Natural killer cell (primary cell): Measurements from ENCODE around the gene OBSCN. TPM values are rescaled to one million over a fixed set of nuclear protein-coding genes. Genes with fewer than 3 reads are reported as not detected.

Experiments used
- ATAC-seq, 3 donors: fragments of 150-1000 bp in 2 of 3; fragments of 200-7000 bp in 1 of 3; cut with Tn5 transposase; 1 replicate in 1 of 3; 2 replicates in 2 of 3; pipeline ENCODE4 v1.10.0; 2021; ENCODE audit warnings: mild to moderate bottlenecking in 2 of 3, moderate library complexity in 2 of 3
- DNase-seq, 2 donors: peaks; one replicate each; pipeline versions ENCODE4 v3.0.0 to v3.0.0-alpha.2; 2013 to 2021; ENCODE audit warnings: mixed read lengths in 1 of 2
- H3K27ac ChIP-seq: one replicate; pipeline ENCODE4 v1.5.1; 2013; ENCODE audit warnings: mild to moderate bottlenecking, low read length
- H3K27me3 ChIP-seq: one replicate; pipeline ENCODE4 v1.6.1; 2013; ENCODE audit warnings: low read length; ENCODE audit not compliant: control insufficient read depth, insufficient read depth
- H3K36me3 ChIP-seq: one replicate; pipeline ENCODE4 v1.6.1; 2013; ENCODE audit warnings: low read length; ENCODE audit not compliant: control insufficient read depth, insufficient read depth
- H3K4me1 ChIP-seq: one replicate; pipeline ENCODE4 v1.6.1; 2013; ENCODE audit warnings: low read length; ENCODE audit not compliant: control insufficient read depth, insufficient read depth
- H3K4me3 ChIP-seq: one replicate; pipeline ENCODE4 v1.5.1; 2013; ENCODE audit warnings: low read length
- H3K9me3 ChIP-seq: one replicate; pipeline ENCODE4 v1.6.1; 2013; ENCODE audit warnings: low read length; ENCODE audit not compliant: control insufficient read depth, insufficient read depth
- H3K27ac Mint-ChIP-seq, 2 donors: one replicate each; pipeline ENCODE4 v1.8.0; 2022; ENCODE audit warnings: mild to moderate bottlenecking in 2 of 2, mixed read lengths in 2 of 2, moderate library complexity in 1 of 2
- H3K27me3 Mint-ChIP-seq, 2 donors: one replicate each; pipeline ENCODE4 v1.8.0; 2022; ENCODE audit warnings: low read depth in 2 of 2, mixed read lengths in 2 of 2
- H3K36me3 Mint-ChIP-seq: one replicate; pipeline ENCODE4 v1.8.0; 2022; ENCODE audit warnings: mixed read lengths
- H3K4me1 Mint-ChIP-seq, 2 donors: one replicate each; pipeline ENCODE4 v1.8.0; 2022; ENCODE audit warnings: mixed read lengths in 2 of 2
- H3K4me3 Mint-ChIP-seq: one replicate; pipeline ENCODE4 v1.8.0; 2022; ENCODE audit warnings: mild to moderate bottlenecking, moderate library complexity, mixed read lengths
- H3K9me3 Mint-ChIP-seq, 2 donors: one replicate each; pipeline ENCODE4 v1.8.0; 2022; ENCODE audit warnings: mixed read lengths in 2 of 2
- CTCF ChIP-seq: fragments of 200-600 bp; IDR thresholded peaks from one replicate; pipeline ENCODE4 v1.8.0; 2022; ENCODE audit warnings: antibody characterized with exemption
- WGBS: methylation state at CpG from one replicate; pipeline ENCODE4 v1.1.7; 2013; ENCODE audit warnings: missing lambda C conversion rate; ENCODE audit not compliant: insufficient coverage; 5-methylcytosine and 5-hydroxymethylcytosine counted together
- intact Hi-C: fragments of 100-400 bp; cut with micrococcal nuclease; formaldehyde crosslinking; loops from one replicate; pipeline ENCODE4 v1.14.2; 2022
- total RNA-seq, 4 donors: library from RNA; stranded (reverse); fragments of 120-200 nt in 1 of 4; gene quantifications; one replicate each; pipeline versions ENCODE4 v1.2.3 to v1.2.4, GENCODE V29; 2013 to 2022

Gene OBSCN
- total RNA-seq, 3 donors from 2014 or later (not counting 1 experiment from before 2014, with no cell fraction given) = 9.6 to 30.0 (median 14.3) TPM

DNA sequence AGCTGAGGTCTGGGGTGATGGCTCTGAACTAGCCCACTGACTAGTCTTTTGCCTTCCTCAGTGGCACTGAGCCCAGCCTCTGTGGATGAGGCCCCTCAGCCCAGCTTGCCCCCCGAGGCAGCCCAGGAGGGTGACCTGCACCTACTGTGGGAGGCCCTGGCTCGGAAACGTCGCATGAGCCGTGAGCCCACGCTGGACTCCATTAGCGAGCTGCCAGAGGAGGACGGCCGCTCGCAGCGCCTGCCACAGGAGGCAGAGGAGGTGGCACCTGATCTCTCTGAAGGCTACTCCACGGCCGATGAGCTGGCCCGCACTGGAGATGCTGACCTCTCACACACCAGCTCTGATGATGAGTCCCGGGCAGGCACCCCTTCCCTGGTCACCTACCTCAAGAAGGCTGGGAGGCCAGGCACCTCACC lies 111.0 kb downstream of the OBSCN start:
- no peaks in the 10 kb centered on the region for H3K4me1 ChIP-seq
- H3K27me3 Mint-ChIP-seq = no peaks in the 10 kb centered on the region
- H3K9me3 ChIP-seq = no peaks in the 10 kb centered on the region
- no peak overlapping the region for H3K27ac Mint-ChIP-seq
- H3K27ac ChIP-seq = no peak overlapping the region
- intact Hi-C loops = no loop called here
- no peak overlapping the region for H3K4me3 Mint-ChIP-seq
- no peaks in the 10 kb centered on the region for H3K36me3 Mint-ChIP-seq
- WGBS = 96% methylated on average over 15 of the region's 15 CpGs
- no peak for TF ChIP-seq CTCF
- DNase-seq (peak in 1 of 2 donors; percentile 9), ATAC-seq (no peak)
- H3K27me3 ChIP-seq = no peaks in the 10 kb centered on the region
- H3K9me3 Mint-ChIP-seq = no peaks in the 10 kb centered on the region
- H3K4me1 Mint-ChIP-seq = no peaks in the 10 kb centered on the region
- H3K36me3 ChIP-seq = peaks cover 2% of the 10 kb centered on the region
- H3K4me3 ChIP-seq = no peak overlapping the region

DNA sequence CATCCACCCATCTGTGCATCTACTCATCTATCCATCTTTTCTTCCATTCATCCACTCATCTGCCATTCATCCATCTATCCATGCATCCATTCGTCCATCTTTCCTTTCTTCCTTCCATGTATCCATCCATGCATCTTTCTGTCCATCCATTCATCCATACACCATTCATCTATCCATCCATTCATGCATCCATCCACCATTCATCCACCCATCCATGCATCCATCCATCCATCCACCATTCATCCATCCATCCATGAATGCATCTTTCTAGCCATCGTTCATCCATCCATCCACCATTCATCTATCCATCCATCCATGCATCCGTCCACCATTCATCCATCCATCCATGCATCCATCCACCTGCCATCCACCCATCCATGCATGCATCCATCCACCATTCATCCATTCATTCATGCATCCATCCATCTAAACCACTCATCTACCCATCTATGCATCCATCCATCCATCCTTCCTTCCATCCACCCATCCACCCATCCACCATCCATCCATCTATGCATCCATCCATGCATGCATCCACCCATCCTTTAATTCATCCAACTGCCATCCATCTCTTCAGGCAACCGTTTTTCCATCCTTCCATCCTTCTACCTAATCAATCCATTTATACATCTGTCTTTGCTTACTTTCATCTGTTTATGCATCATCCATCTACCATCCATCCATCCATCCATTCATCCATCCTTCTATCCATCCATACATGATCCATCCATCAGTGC lies 111.7 kb downstream of the OBSCN start:
- H3K4me3 ChIP-seq = no peak overlapping the region
- no peaks in the 10 kb centered on the region for H3K4me1 ChIP-seq
- no peak overlapping the region for H3K4me3 Mint-ChIP-seq
- no peak for TF ChIP-seq CTCF
- DNase-seq = no peak
- no peak overlapping the region for H3K27ac ChIP-seq
- no peak overlapping the region for H3K27ac Mint-ChIP-seq
- no peaks in the 10 kb centered on the region for H3K9me3 Mint-ChIP-seq
- no peaks in the 10 kb centered on the region for H3K36me3 Mint-ChIP-seq
- H3K27me3 Mint-ChIP-seq = no peaks in the 10 kb centered on the region
- H3K27me3 ChIP-seq = no peaks in the 10 kb centered on the region
- intact Hi-C loops = no loop called here
- no peaks in the 10 kb centered on the region for H3K9me3 ChIP-seq
- no peaks in the 10 kb centered on the region for H3K4me1 Mint-ChIP-seq
- WGBS = 80% methylated on average over 4 of the region's 4 CpGs
- ATAC-seq = no peak
- H3K36me3 ChIP-seq = peaks cover 2% of the 10 kb centered on the region

GRCh38 chr1:228320394-228320793 lies 112.5 kb downstream of the OBSCN start:
- Mint-ChIP-seq H3K27me3 (no peaks in the 10 kb centered on the region), H3K27ac (no peak overlapping the region), H3K36me3 (no peaks in the 10 kb centered on the region), H3K4me3 (no peak overlapping the region), H3K4me1 (no peaks in the 10 kb centered on the region), H3K9me3 (no peaks in the 10 kb centered on the region)
- ATAC-seq = no peak
- peaks cover 2% of the 10 kb centered on the region for H3K36me3 ChIP-seq
- no peak overlapping the region for H3K4me3 ChIP-seq
- no peaks in the 10 kb centered on the region for H3K9me3 ChIP-seq
- WGBS = 93% methylated on average over 3 of the region's 3 CpGs
- intact Hi-C loops = no loop called here
- H3K27ac ChIP-seq = no peak overlapping the region
- no peak for TF ChIP-seq CTCF
- no peak for DNase-seq
- H3K27me3 ChIP-seq = no peaks in the 10 kb centered on the region
- H3K4me1 ChIP-seq = no peaks in the 10 kb centered on the region

- intact Hi-C loops = no loop called here
- DNase-seq (peak in 1 of 2 donors; percentile 12), ATAC-seq (no peak)
- Histone ChIP-seq H3K27me3 (no peaks in the 10 kb centered on the region), H3K36me3 (peaks cover 2% of the 10 kb centered on the region), H3K9me3 (no peaks in the 10 kb centered on the region), H3K4me3 (no peak overlapping the region), H3K4me1 (no peaks in the 10 kb centered on the region), H3K27ac (no peak overlapping the region)
- 96% methylated on average over 11 of the region's 11 CpGs for WGBS
- no peak overlapping the region for H3K4me3 Mint-ChIP-seq
- H3K27ac Mint-ChIP-seq = no peak overlapping the region
- H3K9me3 Mint-ChIP-seq = no peaks in the 10 kb centered on the region
- no peaks in the 10 kb centered on the region for H3K4me1 Mint-ChIP-seq
- H3K27me3 Mint-ChIP-seq = no peaks in the 10 kb centered on the region
- TF ChIP-seq CTCF = no peak
- H3K36me3 Mint-ChIP-seq = no peaks in the 10 kb centered on the region
These were observed 113.6 kb downstream of the OBSCN start for GRCh38 chr1:228321435-228321834.
